ENCODE results near the gene KCNK4.

Gene KCNK4

DNA sequence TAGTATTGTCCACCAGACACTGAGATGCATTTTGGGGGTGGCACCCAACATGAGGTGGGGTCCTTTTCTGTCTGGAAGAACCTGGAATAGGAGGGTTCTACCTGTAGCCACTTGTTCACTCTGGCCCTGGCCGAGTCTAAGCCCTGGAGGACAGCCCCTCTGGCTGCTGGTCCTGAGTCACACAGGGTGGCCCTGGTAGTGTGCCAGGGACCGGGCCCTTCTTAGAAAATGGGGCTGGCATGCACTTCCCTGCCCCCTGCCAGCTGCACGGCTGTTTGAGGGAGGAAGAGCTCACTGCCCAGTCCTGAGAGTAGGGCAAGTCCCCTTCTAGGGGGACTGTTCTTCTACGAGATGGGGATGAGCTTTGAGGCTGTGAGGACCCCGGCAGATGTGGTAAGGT, 37.6 kb upstream of the KCNK4 start:
- no peak for DNase-seq

GRCh38 chr11:64254326-64254725, 36.8 kb upstream of the KCNK4 start:
- no peak for DNase-seq

DNA sequence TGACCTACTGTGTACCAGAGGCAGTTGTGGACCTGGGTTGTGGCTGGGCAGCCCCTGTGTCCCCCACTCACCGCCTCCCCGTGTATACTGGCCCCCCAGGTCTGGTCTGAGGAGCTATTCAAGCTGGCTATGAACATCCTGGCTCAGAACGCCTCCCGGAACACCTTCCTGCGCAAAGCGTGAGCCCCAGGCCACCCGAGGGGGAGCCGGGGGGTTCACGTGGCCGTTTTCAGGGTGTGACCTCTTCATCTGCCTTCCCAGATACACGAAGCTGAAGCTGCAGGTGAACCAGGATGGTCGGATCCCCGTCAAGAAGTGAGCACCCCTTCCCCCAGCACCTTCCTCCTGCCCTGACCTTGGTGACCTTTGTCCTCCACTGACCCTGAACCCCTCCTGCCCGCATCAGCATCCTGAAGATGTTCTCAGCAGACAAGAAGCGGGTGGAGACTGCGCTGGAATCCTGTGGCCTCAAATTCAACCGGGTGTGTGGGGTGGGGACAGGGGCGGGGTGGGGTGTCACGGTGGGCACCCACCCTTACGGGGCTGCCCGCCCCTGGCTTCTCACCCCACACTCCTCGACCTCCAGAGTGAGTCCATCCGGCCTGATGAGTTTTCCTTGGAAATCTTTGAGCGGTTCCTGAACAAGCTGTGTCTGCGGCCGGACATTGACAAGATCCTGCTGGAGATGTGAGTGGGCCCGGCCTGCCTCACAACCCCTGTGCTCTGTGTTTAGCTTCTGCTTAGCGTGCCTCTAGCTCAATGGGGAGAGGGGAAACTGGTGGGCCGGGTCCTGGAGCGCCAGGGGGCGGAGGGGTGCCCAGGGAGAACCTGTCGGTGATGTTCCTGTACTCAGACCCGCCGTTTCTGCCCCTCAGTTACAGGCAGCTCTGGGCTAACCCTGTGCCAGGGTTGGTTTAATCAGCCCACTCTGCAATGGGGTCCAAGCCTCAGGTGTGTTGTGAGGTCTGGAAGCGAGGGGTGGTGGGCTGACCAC, 35.7 kb upstream of the KCNK4 start:
- DNase-seq, result no peak

DNA sequence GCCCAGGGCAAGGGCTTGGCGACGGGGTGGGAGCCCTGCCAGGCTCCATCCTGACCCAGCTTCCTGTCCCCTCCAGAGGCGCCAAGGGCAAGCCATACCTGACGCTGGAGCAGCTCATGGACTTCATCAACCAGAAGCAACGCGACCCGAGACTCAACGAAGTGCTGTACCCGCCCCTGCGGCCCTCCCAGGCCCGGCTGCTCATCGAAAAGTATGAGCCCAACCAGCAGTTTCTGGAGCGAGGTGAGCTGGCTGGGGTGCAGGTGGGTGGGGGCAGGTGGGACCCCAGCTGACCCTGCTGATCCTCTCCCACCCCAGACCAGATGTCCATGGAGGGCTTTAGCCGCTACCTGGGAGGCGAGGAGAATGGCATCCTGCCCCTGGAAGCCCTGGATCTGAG, 34.8 kb upstream of the KCNK4 start:
- no peak for DNase-seq

DNA sequence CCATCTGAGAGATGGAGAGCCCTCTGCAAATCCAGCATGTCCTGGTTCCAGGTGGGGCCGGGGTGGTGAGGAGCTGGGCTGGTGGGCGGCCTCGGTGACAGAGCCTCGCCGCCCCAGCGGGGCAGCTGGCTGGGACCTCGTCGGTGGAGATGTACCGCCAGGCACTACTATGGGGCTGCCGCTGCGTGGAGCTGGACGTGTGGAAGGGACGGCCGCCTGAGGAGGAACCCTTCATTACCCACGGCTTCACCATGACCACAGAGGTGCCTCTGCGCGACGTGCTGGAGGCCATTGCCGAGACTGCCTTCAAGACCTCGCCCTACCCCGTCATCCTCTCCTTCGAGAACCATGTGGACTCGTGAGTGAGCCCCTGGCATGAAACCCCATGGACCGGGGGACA, 32.7 kb upstream of the KCNK4 start:
- no peak for DNase-seq

GRCh38 chr11:64258946-64259532, 32.1 kb upstream of the KCNK4 start:
- no peak for DNase-seq

DNA sequence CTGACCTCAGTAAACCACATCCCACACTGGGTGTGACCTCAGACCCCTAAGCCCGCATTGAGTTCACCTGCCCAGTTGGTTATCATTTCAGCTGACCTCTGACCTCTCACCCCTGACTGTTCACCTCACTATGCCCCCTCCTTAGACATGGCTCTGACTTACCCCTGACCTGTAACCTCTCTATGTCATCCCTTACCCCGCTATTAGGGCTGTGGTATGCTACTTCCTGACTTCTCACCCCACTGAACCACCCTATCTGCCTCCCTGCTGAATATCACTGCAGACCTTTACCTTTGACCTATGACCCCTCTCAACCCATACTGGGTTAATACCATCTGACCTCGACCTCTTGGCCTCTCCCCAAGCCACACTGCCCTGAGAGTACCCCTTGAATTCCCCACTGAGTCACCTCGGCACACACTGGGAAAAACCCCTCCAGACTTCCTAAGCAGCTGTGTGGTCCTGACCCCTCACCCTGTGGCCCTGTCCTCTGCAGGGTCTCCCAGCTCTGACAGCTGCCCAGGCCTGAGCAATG, 31.5 kb upstream of the KCNK4 start:
- DNase-seq, result no peak

DNA sequence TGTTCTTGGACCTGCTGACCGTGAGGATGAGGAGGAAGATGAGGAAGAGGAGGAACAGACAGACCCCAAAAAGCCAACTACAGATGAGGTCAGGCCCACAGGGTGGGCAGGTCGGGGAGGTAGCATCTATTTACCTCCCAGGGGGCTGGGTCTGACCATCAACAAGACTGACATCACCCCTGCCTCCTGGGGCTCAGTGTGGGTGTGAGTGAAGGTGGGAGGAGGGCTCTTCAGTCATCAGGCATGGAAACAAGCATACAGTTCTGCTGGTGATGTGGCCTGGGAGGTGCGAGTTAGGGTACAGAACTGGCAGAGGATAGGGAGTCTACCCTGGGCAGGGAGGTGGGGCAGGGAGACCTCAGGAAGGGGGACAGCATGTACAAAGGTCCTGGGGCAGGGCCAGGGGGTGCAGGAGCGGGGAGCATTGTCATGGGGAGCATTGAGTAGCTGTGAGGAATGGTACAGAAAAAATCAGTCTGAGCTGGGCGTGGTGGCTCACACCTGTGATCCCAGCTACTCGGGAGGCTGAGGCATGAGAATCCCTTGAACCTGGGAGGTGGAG, 30.9 kb upstream of the KCNK4 start:
- DNase-seq, result no peak

DNA sequence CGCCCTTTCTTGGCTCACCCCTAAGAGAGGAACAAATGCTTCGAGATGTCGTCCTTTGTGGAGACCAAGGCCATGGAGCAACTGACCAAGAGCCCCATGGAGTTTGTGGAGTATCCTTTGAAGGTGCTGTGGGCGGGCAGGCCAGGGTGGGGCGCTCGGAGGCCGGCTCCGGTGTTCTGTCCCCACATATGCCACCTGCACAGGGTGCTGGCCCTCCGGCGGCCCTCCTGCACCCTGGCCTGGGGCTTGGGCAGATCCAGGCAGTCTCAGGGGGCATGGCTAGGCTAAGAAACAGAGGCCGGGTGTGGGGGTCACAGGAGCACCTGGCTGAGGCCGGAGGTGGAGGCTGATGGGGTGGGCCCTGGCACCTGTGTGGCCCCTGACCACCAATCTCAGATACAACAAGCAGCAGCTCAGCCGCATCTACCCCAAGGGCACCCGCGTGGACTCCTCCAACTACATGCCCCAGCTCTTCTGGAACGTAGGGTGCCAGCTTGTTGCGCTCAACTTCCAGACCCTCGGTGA, 29.5 kb upstream of the KCNK4 start:
- DNase-seq, result no peak

GRCh38 chr11:64262271-64263002, 28.7 kb upstream of the KCNK4 start:
- no peak for DNase-seq

DNA sequence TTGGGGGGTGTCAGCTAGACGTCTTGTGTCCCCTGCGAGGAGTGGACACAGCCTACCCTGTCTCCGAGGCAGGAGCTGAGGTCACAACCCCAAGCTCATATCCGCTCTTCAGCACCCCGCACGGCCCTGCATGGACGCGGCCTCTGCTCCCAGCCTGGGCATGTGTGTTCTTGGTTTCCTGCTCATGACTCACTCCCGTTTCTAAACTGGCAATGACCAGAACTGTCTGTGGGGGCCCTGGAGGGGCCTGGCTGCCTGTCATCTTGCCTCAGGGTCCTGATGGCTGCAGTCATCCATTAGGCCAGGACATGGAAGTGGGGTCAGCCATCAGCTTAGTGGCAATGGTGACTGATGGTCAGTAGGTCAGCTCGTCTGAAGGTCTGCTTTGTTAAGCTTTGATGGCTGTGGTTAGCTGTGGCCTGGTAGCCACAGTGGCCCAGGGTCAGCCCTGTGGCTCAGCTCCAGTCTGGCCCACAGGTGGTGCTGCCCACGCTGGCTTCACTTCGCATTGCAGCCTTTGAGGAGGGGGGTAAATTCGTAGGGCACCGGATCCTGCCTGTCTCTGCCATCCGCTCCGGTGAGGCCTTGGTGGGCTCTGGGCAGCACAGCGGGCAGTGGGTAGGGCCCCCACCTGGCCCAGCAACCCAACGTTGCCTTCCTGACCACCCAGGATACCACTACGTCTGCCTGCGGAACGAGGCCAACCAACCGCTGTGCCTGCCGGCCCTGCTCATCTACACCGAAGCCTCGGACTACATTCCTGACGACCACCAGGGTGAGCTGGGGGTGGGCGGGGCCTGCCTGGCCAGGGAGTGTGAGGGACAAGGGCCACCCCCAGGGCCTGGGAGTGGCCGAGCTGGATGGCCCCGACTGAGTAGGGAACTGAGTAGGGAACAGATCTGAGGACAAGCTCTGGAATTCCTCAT, 27.8 kb upstream of the KCNK4 start:
- DNase-seq, result no peak

GRCh38 chr11:64263947-64264317, 27.2 kb upstream of the KCNK4 start:
- DNase-seq, result no peak

DNA sequence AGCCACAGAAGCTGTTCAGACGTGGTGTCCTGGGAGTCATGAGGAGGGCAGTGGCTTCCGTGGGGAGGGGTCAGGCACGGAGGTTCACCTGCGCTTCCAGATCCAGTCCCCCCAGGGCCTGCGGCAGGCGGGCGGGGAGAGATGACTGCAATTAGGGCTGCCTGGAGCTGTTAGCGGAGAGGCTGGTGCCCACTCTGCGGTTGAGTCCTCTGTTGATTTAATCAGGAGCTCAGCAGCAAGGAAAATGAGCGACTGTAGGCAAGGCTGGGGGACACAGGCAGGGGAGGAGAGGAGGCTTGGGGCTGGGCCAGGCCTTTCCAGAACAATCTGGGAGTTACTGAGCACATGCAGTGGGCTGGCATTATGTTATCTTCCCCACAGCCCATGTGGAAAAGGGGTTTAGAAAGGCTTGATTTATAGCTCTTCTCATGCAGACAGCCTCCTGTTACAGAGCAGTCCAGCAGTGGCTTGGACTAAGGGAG, 26.7 kb upstream of the KCNK4 start:
- DNase-seq, result no peak

DNA sequence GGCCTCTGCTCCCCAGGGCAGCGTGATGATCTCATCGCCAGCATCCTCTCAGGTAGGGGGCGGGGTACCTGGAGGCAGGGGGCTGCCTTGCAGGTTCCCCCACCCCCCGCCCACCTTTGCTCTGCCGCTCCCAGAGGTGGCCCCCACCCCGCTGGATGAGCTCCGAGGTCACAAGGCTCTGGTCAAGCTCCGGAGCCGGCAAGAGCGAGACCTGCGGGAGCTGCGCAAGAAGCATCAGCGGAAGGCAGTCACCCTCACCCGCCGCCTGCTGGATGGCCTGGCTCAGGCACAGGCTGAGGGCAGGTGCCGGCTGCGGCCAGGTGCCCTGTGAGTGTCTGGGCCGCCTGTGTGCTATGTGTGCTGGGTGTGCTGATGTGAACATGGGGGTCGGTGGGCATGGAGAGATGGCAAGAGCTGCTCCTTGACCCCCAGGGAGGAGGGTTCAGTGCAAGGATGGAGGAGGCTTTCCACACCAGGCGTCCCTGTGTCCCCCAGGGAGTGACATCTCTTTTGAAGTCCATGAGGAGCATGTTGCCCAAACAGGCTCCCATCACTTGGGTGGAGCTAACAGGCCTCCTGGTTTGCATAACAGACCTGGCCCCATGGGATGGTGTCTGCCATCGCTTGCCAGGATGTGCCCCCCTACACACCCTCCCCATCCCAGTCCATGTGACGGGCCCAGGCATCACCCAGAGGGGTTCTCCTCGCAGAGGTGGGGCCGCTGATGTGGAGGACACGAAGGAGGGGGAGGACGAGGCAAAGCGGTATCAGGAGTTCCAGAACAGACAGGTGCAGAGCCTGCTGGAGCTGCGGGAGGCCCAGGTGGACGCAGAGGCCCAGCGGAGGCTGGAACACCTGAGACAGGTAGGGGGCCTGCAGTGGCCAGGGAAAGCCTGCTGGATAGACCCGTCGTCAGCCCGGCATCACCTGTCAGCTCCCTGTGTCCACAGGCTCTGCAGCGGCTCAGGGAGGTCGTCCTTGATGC, 25.6 kb upstream of the KCNK4 start:
- no peak for DNase-seq

- DNase-seq, result no peak
These were observed 24.8 kb upstream of the KCNK4 start for GRCh38 chr11:64266339-64266738.

- DNase-seq, result no peak
These were observed 23.7 kb upstream of the KCNK4 start for GRCh38 chr11:64267207-64267945.

- DNase-seq, result peak; percentile 76
These were observed 22.8 kb upstream of the KCNK4 start for GRCh38 chr11:64268025-64268892.

DNA sequence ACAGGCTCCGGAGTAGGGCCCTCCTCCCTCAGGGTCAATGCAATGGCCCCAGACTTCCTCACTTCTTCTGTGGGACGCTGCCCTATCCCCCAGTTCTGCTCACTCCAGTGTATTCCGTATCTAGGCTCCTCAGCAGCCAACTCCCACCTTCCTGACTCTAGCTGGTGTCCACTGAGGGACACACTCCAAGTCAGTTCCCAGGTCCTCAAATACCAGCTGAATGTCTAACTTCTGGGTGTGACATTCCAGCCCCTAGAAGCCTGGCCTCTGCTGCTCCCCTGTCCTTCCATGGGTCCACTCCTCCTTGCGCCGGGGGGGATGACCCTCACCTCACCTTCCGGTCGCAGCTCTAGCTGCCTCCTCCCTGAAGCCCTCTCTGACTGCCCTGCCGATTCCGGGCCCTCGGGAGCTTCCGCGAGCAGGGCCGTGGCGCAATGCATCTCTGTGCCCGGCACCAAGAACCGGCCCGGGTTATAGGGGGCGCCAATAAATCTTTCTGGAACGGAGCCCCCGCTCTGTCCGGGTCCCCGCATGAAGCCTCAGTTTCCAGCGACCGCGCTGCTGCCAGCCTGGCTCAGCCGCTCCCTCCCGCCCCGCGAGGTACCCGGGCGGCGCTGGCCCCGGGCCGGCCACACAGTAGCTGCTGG, 22.1 kb upstream of the KCNK4 start:
- peak; percentile 76 for DNase-seq

Data from hematopoietic multipotent progenitor cell treated with erythropoietin and hydrocortisone succinate and interleukin-3 and kit ligand, for 4 days (in vitro differentiated cells).